Suprapubic skin (tissue), 4 donors: ENCODE results near the gene GPR137B.

Experiments
- EP300 ChIP-seq: sonication (generic); formaldehyde crosslinking; IDR thresholded peaks from one replicate; pipeline ENCODE4 v1.6.1; 2017; ENCODE audit warnings: antibody characterized with exemption
- POLR2A ChIP-seq, 2 donors: fragments of 450-650 bp; IDR thresholded peaks; one replicate each; pipeline ENCODE4 v1.6.1; 2017; ENCODE audit warnings: antibody characterized with exemption in 2 of 2, mild to moderate bottlenecking in 2 of 2, moderate library complexity in 2 of 2
- POLR2AphosphoS5 ChIP-seq, 3 donors: sonication (generic); formaldehyde crosslinking; IDR thresholded peaks; one replicate each; pipeline ENCODE4 v1.6.1; 2017; ENCODE audit warnings: antibody characterized with exemption in 3 of 3
- TF ChIP-seq, protein P1 (sequence below), 2 donors: fragments of 200-600 bp in 1 of 2; fragments of 450-650 bp in 1 of 2; sonication (generic) in 1 of 2; IDR thresholded peaks; one replicate each; pipeline ENCODE4 v1.5.1; 2016 to 2019; ENCODE audit warnings: antibody characterized with exemption in 2 of 2, mild to moderate bottlenecking in 1 of 2, moderate library complexity in 1 of 2

DNA sequence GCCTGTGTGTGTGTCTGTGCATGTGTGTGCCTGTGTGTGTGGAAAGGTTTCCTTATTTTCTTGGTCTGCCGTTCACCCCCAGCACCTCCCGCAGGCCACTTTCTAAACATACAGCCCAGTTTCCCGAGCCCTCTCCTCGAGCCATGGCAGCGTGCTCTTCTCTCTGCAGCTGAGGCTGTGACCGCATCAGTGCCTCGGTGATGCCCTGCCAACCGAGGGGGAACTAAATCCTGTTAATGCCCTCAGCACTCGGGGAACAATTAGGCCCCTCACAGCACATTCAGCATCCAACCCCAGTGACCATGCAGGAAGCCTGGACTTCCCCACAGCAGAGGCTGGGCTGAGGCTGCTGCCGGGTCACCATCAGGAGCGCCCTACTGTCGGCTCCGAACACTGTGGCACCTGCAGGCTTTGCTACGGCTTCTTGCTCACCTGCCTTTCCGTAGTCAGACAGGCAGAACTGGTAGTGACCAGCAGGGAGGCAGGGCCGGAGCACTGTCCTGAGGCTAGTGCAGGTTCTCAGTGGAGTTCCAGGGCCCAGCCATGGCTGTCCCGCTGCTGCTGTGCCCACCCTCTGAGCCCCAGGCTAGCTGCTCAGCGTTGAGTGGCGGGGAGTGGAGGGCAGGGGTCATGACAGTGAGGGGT lies 8.1 kb downstream of the GPR137B start:
- TF ChIP-seq POLR2A (IDR thresholded peaks at IDR 0.05) (no peak), EP300 (no peak), POLR2AphosphoS5 (IDR thresholded peaks at IDR 0.05) (no peak)
- TF ChIP-seq, protein P1, sequence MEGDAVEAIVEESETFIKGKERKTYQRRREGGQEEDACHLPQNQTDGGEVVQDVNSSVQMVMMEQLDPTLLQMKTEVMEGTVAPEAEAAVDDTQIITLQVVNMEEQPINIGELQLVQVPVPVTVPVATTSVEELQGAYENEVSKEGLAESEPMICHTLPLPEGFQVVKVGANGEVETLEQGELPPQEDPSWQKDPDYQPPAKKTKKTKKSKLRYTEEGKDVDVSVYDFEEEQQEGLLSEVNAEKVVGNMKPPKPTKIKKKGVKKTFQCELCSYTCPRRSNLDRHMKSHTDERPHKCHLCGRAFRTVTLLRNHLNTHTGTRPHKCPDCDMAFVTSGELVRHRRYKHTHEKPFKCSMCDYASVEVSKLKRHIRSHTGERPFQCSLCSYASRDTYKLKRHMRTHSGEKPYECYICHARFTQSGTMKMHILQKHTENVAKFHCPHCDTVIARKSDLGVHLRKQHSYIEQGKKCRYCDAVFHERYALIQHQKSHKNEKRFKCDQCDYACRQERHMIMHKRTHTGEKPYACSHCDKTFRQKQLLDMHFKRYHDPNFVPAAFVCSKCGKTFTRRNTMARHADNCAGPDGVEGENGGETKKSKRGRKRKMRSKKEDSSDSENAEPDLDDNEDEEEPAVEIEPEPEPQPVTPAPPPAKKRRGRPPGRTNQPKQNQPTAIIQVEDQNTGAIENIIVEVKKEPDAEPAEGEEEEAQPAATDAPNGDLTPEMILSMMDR (IDR thresholded peaks at IDR 0.05): no peak
